PC-3 (cell line): Measurements from ENCODE around the gene MED26.

Experiments used
- CTCF ChIP-seq: fragments of 300-600 bp; sonication (generic); conservative IDR thresholded peaks from 2 replicates; pipeline ENCODE4 v1.5.1; 2017; ENCODE audit warnings: antibody characterized with exemption, low read depth, mild to moderate bottlenecking, low read length
- EZH2 ChIP-seq: fragments of 300-600 bp; sonication (generic); IDR thresholded peaks from one replicate; pipeline ENCODE4 v1.6.1; 2017; ENCODE audit warnings: antibody characterized with exemption, mild to moderate bottlenecking, low read length; ENCODE audit not compliant: unreplicated experiment
- EZH2phosphoT487 ChIP-seq: fragments of 300-600 bp; sonication (generic); IDR thresholded peaks from 2 replicates; pipeline ENCODE4 v1.6.1; 2018; ENCODE audit warnings: mild to moderate bottlenecking, antibody characterized with exemption, low read length, borderline replicate concordance

- TF ChIP-seq CTCF, result no peak
- TF ChIP-seq EZH2, result no peak
- no peak for TF ChIP-seq EZH2phosphoT487
Observed at GRCh38 chr19:16573925-16574324, 54.1 kb downstream of the MED26 start.
